ENCODE results near the gene TAF4.

DNA sequence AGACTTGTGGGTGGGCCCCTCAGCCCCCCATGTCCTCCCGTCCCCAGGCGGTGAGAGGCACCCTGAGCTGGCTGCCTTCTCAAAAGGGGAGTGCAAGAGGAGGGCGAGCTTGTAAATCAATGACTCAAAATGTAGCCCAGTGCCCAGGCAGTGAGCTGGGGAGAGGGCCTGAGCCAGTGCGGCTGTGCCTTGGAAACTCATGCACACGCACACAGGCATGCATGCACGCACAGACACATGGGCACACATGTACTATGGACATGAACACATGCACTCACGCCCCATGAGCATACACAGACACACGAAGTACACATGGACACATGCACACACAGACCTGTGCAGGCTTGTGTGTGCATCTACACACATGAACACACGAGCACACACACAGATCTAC lies 133.5 kb downstream of the TAF4 start:
- TF ChIP-seq, protein P1, sequence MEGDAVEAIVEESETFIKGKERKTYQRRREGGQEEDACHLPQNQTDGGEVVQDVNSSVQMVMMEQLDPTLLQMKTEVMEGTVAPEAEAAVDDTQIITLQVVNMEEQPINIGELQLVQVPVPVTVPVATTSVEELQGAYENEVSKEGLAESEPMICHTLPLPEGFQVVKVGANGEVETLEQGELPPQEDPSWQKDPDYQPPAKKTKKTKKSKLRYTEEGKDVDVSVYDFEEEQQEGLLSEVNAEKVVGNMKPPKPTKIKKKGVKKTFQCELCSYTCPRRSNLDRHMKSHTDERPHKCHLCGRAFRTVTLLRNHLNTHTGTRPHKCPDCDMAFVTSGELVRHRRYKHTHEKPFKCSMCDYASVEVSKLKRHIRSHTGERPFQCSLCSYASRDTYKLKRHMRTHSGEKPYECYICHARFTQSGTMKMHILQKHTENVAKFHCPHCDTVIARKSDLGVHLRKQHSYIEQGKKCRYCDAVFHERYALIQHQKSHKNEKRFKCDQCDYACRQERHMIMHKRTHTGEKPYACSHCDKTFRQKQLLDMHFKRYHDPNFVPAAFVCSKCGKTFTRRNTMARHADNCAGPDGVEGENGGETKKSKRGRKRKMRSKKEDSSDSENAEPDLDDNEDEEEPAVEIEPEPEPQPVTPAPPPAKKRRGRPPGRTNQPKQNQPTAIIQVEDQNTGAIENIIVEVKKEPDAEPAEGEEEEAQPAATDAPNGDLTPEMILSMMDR (IDR thresholded peaks at IDR 0.05): no peak
- TF ChIP-seq POLR2A (IDR thresholded peaks at IDR 0.05): no peak
- no peak for TF ChIP-seq POLR2AphosphoS5 (IDR thresholded peaks at IDR 0.05)
